Effector memory CD4-positive, alpha-beta T cell (primary cell): Measurements from ENCODE around the gene MMP11.

Experiments used
- DNase-seq, 3 donors: peaks; one replicate each; pipeline ENCODE4 v3.0.0-alpha.2; 2020
- H3K27ac ChIP-seq: 2 replicates; pipeline ENCODE4 v1.7.0; 2013; ENCODE audit warnings: mild to moderate bottlenecking, low read length, moderate library complexity; ENCODE audit not compliant: insufficient read depth, poor library complexity, severe bottlenecking
- H3K27me3 ChIP-seq: replicated peaks from 2 replicates; pipeline ENCODE4 v1.7.0; 2013; ENCODE audit warnings: mild to moderate bottlenecking, low read length; ENCODE audit not compliant: insufficient read depth, control insufficient read depth, poor library complexity, severe bottlenecking
- H3K36me3 ChIP-seq: 2 replicates; pipeline ENCODE4 v1.7.0; 2013; ENCODE audit warnings: mild to moderate bottlenecking, low read length, moderate library complexity; ENCODE audit not compliant: control insufficient read depth, insufficient read depth
- H3K4me1 ChIP-seq: 2 replicates; pipeline ENCODE4 v1.7.0; 2013; ENCODE audit warnings: low read length, mild to moderate bottlenecking; ENCODE audit not compliant: control insufficient read depth, insufficient read depth, poor library complexity, severe bottlenecking
- H3K4me3 ChIP-seq: 2 replicates; pipeline ENCODE4 v1.7.0; 2013; ENCODE audit warnings: low read length, low read depth, mild to moderate bottlenecking; ENCODE audit not compliant: insufficient read depth, poor library complexity, severe bottlenecking
- H3K9me3 ChIP-seq: 2 replicates; pipeline ENCODE4 v1.7.0; 2013; ENCODE audit warnings: mild to moderate bottlenecking, low read length, moderate library complexity; ENCODE audit not compliant: control insufficient read depth

Gene MMP11

DNA sequence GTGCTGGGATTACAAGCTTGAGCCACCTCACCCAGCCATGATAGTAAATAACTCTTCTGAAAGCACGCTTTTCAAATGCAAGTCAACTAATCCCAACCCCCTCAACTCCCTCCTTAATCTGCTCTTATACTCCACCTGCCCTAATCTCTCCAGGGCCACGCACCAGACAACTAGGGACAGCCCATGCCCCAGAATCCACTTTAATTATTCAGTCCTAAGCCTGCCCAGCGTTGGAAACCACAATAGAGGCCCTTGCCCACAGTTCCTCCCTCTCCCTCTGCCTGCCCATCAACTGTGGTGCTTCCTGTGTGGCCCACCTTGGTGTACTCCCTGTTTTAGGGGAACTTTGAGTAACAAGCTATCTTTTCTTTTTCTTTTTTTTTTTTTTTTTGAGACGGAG is 15.8 kb upstream of the MMP11 start:
- Histone ChIP-seq H3K9me3 (no peaks in the 10 kb centered on the region), H3K36me3 (no peaks in the 10 kb centered on the region), H3K4me3 (no peak overlapping the region), H3K27ac (no peak overlapping the region), H3K27me3 (no peaks in the 10 kb centered on the region), H3K4me1 (no peaks in the 10 kb centered on the region)
- no peak for DNase-seq

DNA sequence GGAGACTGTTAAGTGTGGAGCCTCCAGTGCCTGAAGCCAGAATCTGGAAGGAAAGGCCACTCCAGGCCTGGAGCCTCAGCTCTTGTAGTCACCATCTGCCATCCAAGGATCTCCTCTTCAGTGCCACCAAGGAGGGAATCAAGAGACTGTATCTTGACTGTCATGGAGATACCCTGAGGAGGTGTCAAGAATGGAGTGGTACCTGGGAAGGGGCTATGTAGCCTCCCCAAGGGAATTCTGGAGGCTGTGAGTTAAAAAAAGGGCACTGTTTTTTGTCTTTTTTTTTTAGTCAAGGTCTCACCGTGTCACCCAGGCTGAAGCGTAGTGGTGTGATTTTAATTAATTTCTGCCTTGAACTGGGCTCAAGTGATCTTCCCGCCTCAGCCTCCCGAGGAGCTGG is 13.1 kb upstream of the MMP11 start:
- Histone ChIP-seq H3K27me3 (no peaks in the 10 kb centered on the region), H3K4me1 (peaks cover 15% of the 10 kb centered on the region), H3K27ac (no peak overlapping the region), H3K9me3 (no peaks in the 10 kb centered on the region), H3K4me3 (no peak overlapping the region), H3K36me3 (no peaks in the 10 kb centered on the region)
- no peak for DNase-seq

DNA sequence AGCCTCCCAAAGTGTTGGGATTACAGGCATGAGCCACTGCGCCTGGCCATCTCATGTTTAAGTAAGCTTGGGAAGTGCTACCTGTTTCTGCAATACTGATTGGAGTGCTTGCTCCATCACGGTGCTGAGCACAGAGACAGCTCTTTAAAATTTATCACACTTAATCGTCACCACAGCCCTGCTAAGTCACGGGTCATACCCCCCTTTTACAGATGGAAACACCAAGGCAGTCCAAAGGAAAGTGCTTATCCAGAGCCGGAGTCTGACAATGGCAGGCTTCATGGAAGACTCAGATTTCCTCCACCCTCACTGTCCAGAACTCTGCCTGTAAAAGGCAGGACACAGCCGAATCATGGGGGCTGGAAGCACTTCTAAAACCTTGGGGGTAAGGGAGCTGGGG is 12.6 kb upstream of the MMP11 start:
- H3K27ac ChIP-seq = no peak overlapping the region
- no peaks in the 10 kb centered on the region for H3K9me3 ChIP-seq
- H3K4me1 ChIP-seq = peaks cover 15% of the 10 kb centered on the region
- H3K27me3 ChIP-seq = no peaks in the 10 kb centered on the region
- DNase-seq = no peak
- H3K36me3 ChIP-seq = no peaks in the 10 kb centered on the region
- H3K4me3 ChIP-seq = no peak overlapping the region

DNA sequence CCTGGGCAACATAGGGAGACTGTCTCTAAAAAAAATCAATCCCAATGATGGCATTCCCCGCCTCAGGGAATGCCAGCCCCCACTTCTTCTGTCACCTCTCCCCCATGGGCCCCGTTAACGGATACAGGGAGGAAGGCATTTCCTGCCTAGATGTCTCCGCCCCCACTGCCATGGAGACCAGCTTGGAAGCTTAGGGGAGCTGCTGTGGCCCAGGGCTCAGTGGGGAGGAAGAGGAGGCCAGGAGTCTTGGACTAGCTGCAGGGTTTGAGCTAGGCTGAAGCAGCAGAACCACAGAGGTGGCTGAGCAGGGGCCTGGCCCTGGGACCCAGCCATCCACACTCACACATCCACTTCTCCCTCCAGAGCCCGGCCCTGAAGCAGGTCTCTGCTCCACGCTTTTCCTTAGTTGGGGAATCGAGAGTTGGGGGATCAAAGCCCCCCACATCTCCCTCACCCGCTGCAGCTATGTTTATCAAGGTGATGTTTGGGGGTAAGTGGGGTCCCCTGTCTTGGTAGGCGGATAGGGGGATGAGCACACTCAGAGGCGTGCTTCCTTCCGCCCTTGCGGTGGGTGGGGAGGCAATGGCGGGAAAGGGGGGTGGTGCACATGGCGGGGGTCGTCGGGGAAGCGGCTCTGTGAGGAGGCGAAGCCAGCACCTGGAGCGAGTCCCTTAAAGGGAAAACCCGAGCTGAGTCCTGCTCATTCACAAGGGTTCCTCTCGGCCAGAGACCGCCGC is 9.6 kb upstream of the MMP11 start, which contains the start of gene C22orf15:
Gene C22orf15 (plus strand): TSS at position 149 of the 737 bp plus-strand sequence. CDS start 317 bp downstream, at position 466.
- H3K4me3 ChIP-seq = peak within 1 kb of the TSS; percentile 48
- peaks cover 26% of the 10 kb centered on the region for H3K4me1 ChIP-seq
- no peaks in the 10 kb centered on the region for H3K27me3 ChIP-seq
- H3K36me3 ChIP-seq = no peaks in the 10 kb centered on the region
- no peak for DNase-seq
- no peak within 1 kb of the TSS for H3K27ac ChIP-seq
- H3K9me3 ChIP-seq = no peaks in the 10 kb centered on the region

DNA sequence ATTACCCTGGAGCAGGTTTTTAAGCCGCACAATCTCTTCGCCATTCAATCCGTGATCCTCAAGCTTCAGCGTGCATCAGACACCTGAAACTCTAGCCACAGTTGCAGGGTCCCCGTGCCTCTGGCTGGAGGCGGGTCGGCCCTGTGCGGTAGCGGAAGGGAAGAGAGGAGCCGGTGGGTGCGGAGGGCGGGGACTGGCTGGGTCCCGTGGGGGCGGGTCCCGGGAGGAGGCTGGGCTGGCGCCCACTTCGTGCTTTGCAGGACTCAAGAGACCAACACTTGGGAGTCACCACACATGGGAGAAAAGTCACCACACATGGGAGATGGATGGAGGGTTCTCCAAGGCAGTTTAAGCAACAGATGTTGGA is 9.1 kb upstream of the MMP11 start:
- H3K9me3 ChIP-seq = no peaks in the 10 kb centered on the region
- H3K27me3 ChIP-seq = no peaks in the 10 kb centered on the region
- peak in 2 of 3 donors; percentile 17 to 26 for DNase-seq
- H3K4me3 ChIP-seq = peak overlapping the region; percentile 48
- no peaks in the 10 kb centered on the region for H3K36me3 ChIP-seq
- peaks cover 31% of the 10 kb centered on the region for H3K4me1 ChIP-seq
- H3K27ac ChIP-seq = no peak overlapping the region

DNA sequence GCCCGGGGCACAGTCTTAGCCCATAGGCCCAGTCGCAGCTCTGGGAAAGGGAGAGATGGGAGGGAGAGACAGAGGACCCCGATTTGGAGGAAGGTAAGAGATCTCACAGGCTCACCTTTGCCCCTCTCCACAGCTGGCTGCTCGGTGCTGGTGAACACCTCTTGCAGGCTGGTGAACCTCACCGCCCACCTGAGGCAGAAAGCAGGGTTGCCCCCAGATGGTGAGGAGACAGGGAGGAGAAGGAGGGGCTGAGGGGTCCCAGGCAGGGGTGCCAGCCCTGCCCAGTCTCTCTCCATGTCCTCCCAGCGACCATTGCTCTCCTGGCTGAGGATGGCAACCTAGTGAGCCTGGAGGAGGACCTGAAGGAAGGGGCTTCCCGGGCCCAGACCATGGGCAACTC is 8.7 kb upstream of the MMP11 start:
- no peak overlapping the region for H3K4me3 ChIP-seq
- no peak overlapping the region for H3K27ac ChIP-seq
- H3K9me3 ChIP-seq = no peaks in the 10 kb centered on the region
- no peaks in the 10 kb centered on the region for H3K36me3 ChIP-seq
- DNase-seq = no peak
- peaks cover 31% of the 10 kb centered on the region for H3K4me1 ChIP-seq
- no peaks in the 10 kb centered on the region for H3K27me3 ChIP-seq

DNA sequence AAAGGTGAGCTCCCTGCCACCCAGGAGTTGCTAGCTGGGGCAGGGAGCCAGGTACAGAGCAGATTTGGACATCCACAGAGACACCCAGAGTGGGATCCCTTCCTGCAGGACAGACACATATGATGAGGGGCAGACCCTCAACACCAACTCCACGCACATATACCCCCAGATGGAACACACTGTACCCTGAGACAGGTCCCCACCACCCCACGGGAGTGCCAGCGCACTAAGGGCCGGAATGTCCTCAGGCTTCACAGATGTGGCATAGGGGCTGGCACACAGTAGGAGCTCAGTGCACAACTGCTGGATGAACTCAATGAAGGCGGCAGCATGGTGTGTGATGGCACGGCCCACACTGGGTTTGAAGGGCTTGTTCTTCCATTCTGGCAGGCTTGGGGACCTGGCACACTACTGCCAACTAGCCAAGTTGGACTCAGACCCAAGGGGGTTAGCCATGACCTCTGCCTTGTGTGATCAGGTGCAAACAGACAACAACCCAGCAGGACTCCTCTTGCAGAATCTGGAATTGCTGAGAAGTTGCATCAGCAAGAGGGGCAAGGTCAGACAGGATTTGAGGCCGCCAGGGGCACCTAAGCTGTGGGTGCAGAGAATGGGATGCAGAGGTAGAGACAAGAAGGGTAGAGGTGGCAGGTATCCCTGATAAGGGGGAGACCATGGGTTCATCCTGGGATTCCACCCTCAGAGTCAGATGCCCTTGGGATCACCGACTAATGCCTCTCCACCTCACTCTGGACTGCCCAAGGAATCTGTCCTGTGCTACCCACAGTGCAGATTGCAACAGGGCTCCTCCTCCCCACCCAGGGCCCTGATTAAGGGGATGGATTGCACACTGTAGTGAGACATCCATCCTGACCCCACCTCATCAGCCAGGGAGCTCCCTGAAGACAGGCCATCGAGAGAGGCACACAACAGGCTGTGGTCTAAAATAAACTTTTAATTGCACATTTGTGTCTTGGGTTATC is 7.5 kb upstream of the MMP11 start:
- no peak for DNase-seq
- no peaks in the 10 kb centered on the region for H3K27me3 ChIP-seq
- peaks cover 31% of the 10 kb centered on the region for H3K4me1 ChIP-seq
- H3K36me3 ChIP-seq = no peaks in the 10 kb centered on the region
- H3K27ac ChIP-seq = no peak overlapping the region
- no peak overlapping the region for H3K4me3 ChIP-seq
- H3K9me3 ChIP-seq = no peaks in the 10 kb centered on the region

DNA sequence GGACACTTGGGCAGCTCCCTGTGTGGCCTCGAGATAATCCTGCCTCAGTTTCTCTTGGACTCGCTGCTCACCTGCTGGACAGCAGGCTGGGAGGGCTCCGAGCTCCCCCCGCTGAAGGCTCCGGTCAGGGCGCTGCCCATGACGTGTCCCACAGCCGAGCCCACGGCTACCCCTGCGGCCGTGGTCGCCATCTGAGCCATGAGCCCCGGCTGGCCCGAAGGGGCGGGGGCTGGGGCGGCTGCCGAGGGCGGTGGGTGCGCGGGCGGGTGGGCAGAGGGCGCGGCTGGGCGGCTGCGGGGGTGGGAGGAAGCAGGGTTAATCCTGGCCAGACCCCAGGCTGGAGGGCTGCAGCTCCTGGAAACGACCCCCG is 5.4 kb upstream of the MMP11 start:
- Histone ChIP-seq H3K36me3 (no peaks in the 10 kb centered on the region), H3K4me3 (peak overlapping the region; percentile 98), H3K27me3 (no peaks in the 10 kb centered on the region), H3K9me3 (no peaks in the 10 kb centered on the region), H3K4me1 (peaks cover 38% of the 10 kb centered on the region), H3K27ac (peak overlapping the region; percentile 65)
- no peak for DNase-seq

DNA sequence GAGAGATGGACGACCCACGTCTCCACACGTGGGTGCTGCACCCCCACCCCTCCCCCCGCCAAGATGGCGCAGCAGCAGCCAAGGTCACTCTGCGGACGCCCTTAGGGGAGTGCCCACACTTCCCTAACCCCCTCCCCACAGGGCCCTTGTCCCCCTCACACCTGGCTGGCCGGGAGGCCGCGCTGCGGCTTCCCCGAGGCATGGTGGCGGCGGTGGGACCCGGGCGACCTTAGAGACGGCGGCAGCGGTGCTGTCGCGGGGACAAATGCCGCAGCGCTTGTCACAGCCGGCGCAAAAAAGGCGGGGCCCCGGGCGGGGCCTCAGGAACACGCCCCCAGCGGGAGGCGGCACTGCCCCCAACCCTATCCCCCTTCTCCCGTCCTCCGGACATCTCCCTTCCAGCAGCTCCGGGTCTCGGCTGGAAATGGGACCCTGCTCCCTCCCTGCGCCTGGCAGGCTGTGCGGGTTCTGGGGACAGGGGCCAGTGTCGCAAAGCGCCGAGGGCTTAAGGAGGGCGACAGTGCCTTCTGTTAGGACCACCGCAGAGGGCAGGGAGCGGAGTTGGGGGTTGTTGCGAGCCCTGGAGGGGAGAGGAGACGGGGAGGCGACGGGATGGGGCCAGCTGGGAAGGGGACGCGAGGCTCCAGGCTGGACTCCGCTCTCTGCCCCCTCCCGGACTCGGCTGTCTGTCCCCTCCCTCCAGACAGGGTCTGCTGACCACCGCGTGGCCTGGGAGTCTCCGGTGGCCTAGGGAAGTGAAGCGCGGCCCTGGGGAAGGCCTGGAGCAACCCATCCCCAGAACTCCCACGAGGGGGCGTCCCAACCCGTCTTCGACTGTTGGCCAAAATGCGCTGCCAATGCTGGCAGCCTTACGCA is 4.7 kb upstream of the MMP11 start, which contains the start of gene CHCHD10:
Gene CHCHD10 (minus strand): TSS at position 300 of the 876 bp plus-strand sequence. CDS start 98 bp downstream, at position 202.
- Histone ChIP-seq H3K27ac (peak within 1 kb of the TSS; percentile 65), H3K9me3 (no peaks in the 10 kb centered on the region), H3K36me3 (no peaks in the 10 kb centered on the region), H3K27me3 (no peaks in the 10 kb centered on the region), H3K4me1 (peaks cover 37% of the 10 kb centered on the region), H3K4me3 (peak within 1 kb of the TSS; percentile 98)
- DNase-seq = peak; percentile 44 to 62 (median 59)
